ENCODE results near the gene CDC16. TPM values are rescaled to one million over a fixed set of nuclear protein-coding genes. Genes with fewer than 3 reads are reported as not detected.

Gene CDC16
- total RNA-seq, 1 donor from 2014 or later: 83.0 TPM

GRCh38 chr13:114231886-114232285 lies 2.8 kb upstream of the CDC16 start:
- no peak overlapping the region for H3K27ac Mint-ChIP-seq (ENCODE audit: unreplicated experiment)
- no peak overlapping the region for H3K4me3 Mint-ChIP-seq (ENCODE audit: unreplicated experiment)
- no peak for TF ChIP-seq CTCF (IDR thresholded peaks at IDR 0.05)
- DNase-seq (ENCODE audit: low spot score): no peak
- no peaks in the 10 kb centered on the region for H3K36me3 Mint-ChIP-seq (ENCODE audit: low read depth)
- no peaks in the 10 kb centered on the region for H3K9me3 Mint-ChIP-seq (ENCODE audit: low read depth)
- H3K4me1 Mint-ChIP-seq (ENCODE audit: low read depth): peaks cover 18% of the 10 kb centered on the region
- H3K27me3 Mint-ChIP-seq (ENCODE audit: low read depth): no peaks in the 10 kb centered on the region

- TF ChIP-seq CTCF (IDR thresholded peaks at IDR 0.05): no peak
- Mint-ChIP-seq H3K9me3 (ENCODE audit: low read depth) (no peaks in the 10 kb centered on the region), H3K36me3 (ENCODE audit: low read depth) (peaks cover 11% of the 10 kb centered on the region), H3K4me3 (ENCODE audit: unreplicated experiment) (peak overlapping the region; percentile 83), H3K27ac (ENCODE audit: unreplicated experiment) (peak overlapping the region; percentile 59), H3K27me3 (ENCODE audit: low read depth) (no peaks in the 10 kb centered on the region), H3K4me1 (ENCODE audit: low read depth) (peaks cover 23% of the 10 kb centered on the region)
- no peak for DNase-seq (ENCODE audit: low spot score)
Observed at GRCh38 chr13:114234266-114234644, 442 bp upstream of the CDC16 start.

- no peaks in the 10 kb centered on the region for H3K9me3 Mint-ChIP-seq (ENCODE audit: low read depth)
- no peak for TF ChIP-seq CTCF (IDR thresholded peaks at IDR 0.05)
- peak overlapping the region; percentile 83 for H3K4me3 Mint-ChIP-seq (ENCODE audit: unreplicated experiment)
- H3K4me1 Mint-ChIP-seq (ENCODE audit: low read depth): peaks cover 23% of the 10 kb centered on the region
- peak overlapping the region; percentile 53 for H3K27ac Mint-ChIP-seq (ENCODE audit: unreplicated experiment)
- H3K36me3 Mint-ChIP-seq (ENCODE audit: low read depth): peaks cover 14% of the 10 kb centered on the region
- DNase-seq (ENCODE audit: low spot score): no peak
- no peaks in the 10 kb centered on the region for H3K27me3 Mint-ChIP-seq (ENCODE audit: low read depth)
Observed at GRCh38 chr13:114235697-114236096, 1.0 kb downstream of the CDC16 start.

- no peak for DNase-seq (ENCODE audit: low spot score)
- no peak for TF ChIP-seq CTCF (IDR thresholded peaks at IDR 0.05)
- H3K27me3 Mint-ChIP-seq (ENCODE audit: low read depth): no peaks in the 10 kb centered on the region
- H3K4me1 Mint-ChIP-seq (ENCODE audit: low read depth): peaks cover 23% of the 10 kb centered on the region
- peak overlapping the region; percentile 83 for H3K4me3 Mint-ChIP-seq (ENCODE audit: unreplicated experiment)
- no peaks in the 10 kb centered on the region for H3K9me3 Mint-ChIP-seq (ENCODE audit: low read depth)
- peaks cover 15% of the 10 kb centered on the region for H3K36me3 Mint-ChIP-seq (ENCODE audit: low read depth)
- H3K27ac Mint-ChIP-seq (ENCODE audit: unreplicated experiment): peak overlapping the region; percentile 53
Observed at GRCh38 chr13:114236227-114236626, 1.5 kb downstream of the CDC16 start.

- DNase-seq (ENCODE audit: low spot score): no peak
- no peak overlapping the region for H3K4me3 Mint-ChIP-seq (ENCODE audit: unreplicated experiment)
- peaks cover 23% of the 10 kb centered on the region for H3K4me1 Mint-ChIP-seq (ENCODE audit: low read depth)
- H3K9me3 Mint-ChIP-seq (ENCODE audit: low read depth): no peaks in the 10 kb centered on the region
- no peaks in the 10 kb centered on the region for H3K27me3 Mint-ChIP-seq (ENCODE audit: low read depth)
- H3K27ac Mint-ChIP-seq (ENCODE audit: unreplicated experiment): no peak overlapping the region
- no peak for TF ChIP-seq CTCF (IDR thresholded peaks at IDR 0.05)
- peaks cover 24% of the 10 kb centered on the region for H3K36me3 Mint-ChIP-seq (ENCODE audit: low read depth)
Observed at GRCh38 chr13:114237415-114238112, 2.9 kb downstream of the CDC16 start.

All from chondrocyte (in vitro differentiated cells).